C4-2B (cell line): ENCODE data around the gene OR10A4.

Experiments used
- CTCF ChIP-seq: fragments of 450-650 bp; conservative IDR thresholded peaks from 2 replicates; pipeline ENCODE4 v1.5.1; 2017; ENCODE audit warnings: mild to moderate bottlenecking
- ZFX ChIP-seq: fragments of 450-650 bp; IDR thresholded peaks from 2 replicates; pipeline ENCODE4 v1.6.1; 2017

GRCh38 chr11:6876325-6876724 is at the start of gene OR10A4:
- TF ChIP-seq CTCF (no peak), ZFX (no peak)
